GM21619 (cell line): ENCODE results near the gene ARPC4.

Experiments used
- ATAC-seq: cut with Tn5 transposase; IDR thresholded peaks from one replicate; pipeline ENCODE4 v1.9.1; 2021; ENCODE audit not compliant: unreplicated experiment

ARPC4 gene

GRCh38 chr3:9792405-9793160 is at the start of gene ARPC4, which contains the start of gene TADA3:
Gene ARPC4 (plus strand): TSS chr3:9793082. CDS start chr3:9793122, 40 bp downstream.
Gene TADA3 (minus strand): TSS chr3:9792473. CDS start chr3:9791466, 1,007 bp downstream.
- peak; percentile 81 for ATAC-seq

GRCh38 chr3:9743548-9743947 is 49.3 kb upstream of the ARPC4 start:
- ATAC-seq, result no peak

- ATAC-seq, result no peak
Observed at GRCh38 chr3:9744162-9744561, 48.7 kb upstream of the ARPC4 start.

- no peak for ATAC-seq
Observed at GRCh38 chr3:9745521-9745920, 47.4 kb upstream of the ARPC4 start.

- ATAC-seq, result no peak
Observed at GRCh38 chr3:9746330-9746729, 46.6 kb upstream of the ARPC4 start.

GRCh38 chr3:9747267-9747666 is 45.6 kb upstream of the ARPC4 start:
- no peak for ATAC-seq

GRCh38 chr3:9748031-9748430 is 44.9 kb upstream of the ARPC4 start:
- no peak for ATAC-seq

GRCh38 chr3:9749296-9749644 is 43.6 kb upstream of the ARPC4 start:
- ATAC-seq, result no peak

GRCh38 chr3:9749645-9750555 is 43.0 kb upstream of the ARPC4 start, which contains the start of gene OGG1:
Gene OGG1 (plus strand): TSS chr3:9749952. CDS start chr3:9750287, 335 bp downstream.
- peak; percentile 88 for ATAC-seq

GRCh38 chr3:9750556-9751411 is 42.1 kb upstream of the ARPC4 start:
- no peak for ATAC-seq

GRCh38 chr3:9754678-9755077 is 38.2 kb upstream of the ARPC4 start:
- ATAC-seq, result no peak

GRCh38 chr3:9757427-9757826 is 35.5 kb upstream of the ARPC4 start:
- ATAC-seq, result no peak

- ATAC-seq, result no peak
Observed at GRCh38 chr3:9760779-9761505, 31.9 kb upstream of the ARPC4 start.

GRCh38 chr3:9761919-9762318 is 31.0 kb upstream of the ARPC4 start:
- no peak for ATAC-seq

- no peak for ATAC-seq
Observed at GRCh38 chr3:9762871-9763270, 30.0 kb upstream of the ARPC4 start.

- no peak for ATAC-seq
Observed at GRCh38 chr3:9765865-9766264, 27.0 kb upstream of the ARPC4 start.

GRCh38 chr3:9767418-9767817 is 25.5 kb upstream of the ARPC4 start:
- no peak for ATAC-seq

- no peak for ATAC-seq
Observed at GRCh38 chr3:9768141-9768775, 24.6 kb upstream of the ARPC4 start.

- ATAC-seq, result no peak
Observed at GRCh38 chr3:9769012-9769411, 23.9 kb upstream of the ARPC4 start.
